ENCODE measurements around the gene NOP56.

Gene NOP56

GRCh38 chr20:2706688-2707352, 54.4 kb downstream of the NOP56 start:
- DNase-seq (ENCODE audit: insufficient read length, low spot score) (no peak), FAIRE-seq (no peak)
- TF ChIP-seq POU2F2 (IDR thresholded peaks at IDR 0.05; ENCODE audit: low read depth, low read length) (no peak), POLR2A (IDR thresholded peaks at IDR 0.05; ENCODE audit: low read depth, low read length) (no peak), SPI1 (IDR thresholded peaks at IDR 0.05; ENCODE audit: low read depth, low read length) (no peak), TAF1 (IDR thresholded peaks at IDR 0.05; ENCODE audit: low read depth, low read length) (no peak), POLR2AphosphoS5 (IDR thresholded peaks at IDR 0.05; ENCODE audit: low read depth, low read length) (no peak), PAX5 (IDR thresholded peaks at IDR 0.05; ENCODE audit: insufficient read depth, low read length, severe bottlenecking) (no peak)

- DNase-seq (ENCODE audit: insufficient read length, low spot score), result no peak
- no peak for FAIRE-seq
- TF ChIP-seq POLR2AphosphoS5 (IDR thresholded peaks at IDR 0.05; ENCODE audit: low read depth, low read length), result no peak
- TF ChIP-seq PAX5 (IDR thresholded peaks at IDR 0.05; ENCODE audit: insufficient read depth, low read length, severe bottlenecking), result no peak
Observed at GRCh38 chr20:2707353-2708072, 55.1 kb downstream of the NOP56 start.

Measured in GM12891 (cell line).